H9 (cell line): ENCODE measurements around the gene RTP3. TPM values are rescaled to one million over a fixed set of nuclear protein-coding genes. Genes with fewer than 3 reads are reported as not detected.

Experiments used
- DNase-seq: peaks from one replicate; pipeline ENCODE4 v3.0.0-alpha.2; 2017
- H2AFZ ChIP-seq: one replicate; pipeline ENCODE4 v1.6.1; 2013; ENCODE audit warnings: mild to moderate bottlenecking, low read length, control low read depth, moderate library complexity
- H2AK5ac ChIP-seq: 2 replicates; pipeline ENCODE4 v1.6.1; 2013; ENCODE audit warnings: low read length, control low read depth, mixed read lengths; ENCODE audit not compliant: insufficient read length
- H2BK120ac ChIP-seq: one replicate; pipeline ENCODE4 v1.6.1; 2013; ENCODE audit warnings: low read depth, mild to moderate bottlenecking, low read length, control low read depth, inconsistent platforms; ENCODE audit not compliant: poor library complexity, severe bottlenecking
- H2BK12ac ChIP-seq: 2 replicates; pipeline ENCODE4 v1.6.1; 2013; ENCODE audit warnings: low read length, control low read depth, mixed read lengths, low read depth; ENCODE audit not compliant: insufficient read length
- H2BK15ac ChIP-seq: 2 replicates; pipeline ENCODE4 v1.6.1; 2013; ENCODE audit warnings: low read depth, low read length, control low read depth
- H2BK20ac ChIP-seq: one replicate; pipeline ENCODE4 v1.6.1; 2013; ENCODE audit warnings: low read depth, mild to moderate bottlenecking, low read length, control low read depth, inconsistent platforms; ENCODE audit not compliant: poor library complexity, severe bottlenecking
- H2BK5ac ChIP-seq: 2 replicates; pipeline ENCODE4 v1.6.1; 2013; ENCODE audit warnings: low read length, control low read depth, mixed read lengths; ENCODE audit not compliant: insufficient read length
- H3K14ac ChIP-seq: 2 replicates; pipeline ENCODE4 v1.6.1; 2013; ENCODE audit warnings: low read length, control low read depth; ENCODE audit not compliant: insufficient read depth
- H3K18ac ChIP-seq: 2 replicates; pipeline ENCODE4 v1.6.1; 2013; ENCODE audit warnings: low read depth, mild to moderate bottlenecking, mixed read lengths, low read length, control low read depth; ENCODE audit not compliant: insufficient read length
- H3K23ac ChIP-seq: 2 replicates; pipeline ENCODE4 v1.6.1; 2013; ENCODE audit warnings: low read length, control low read depth, mixed read lengths, low read depth; ENCODE audit not compliant: insufficient read length
- H3K23me2 ChIP-seq: 2 replicates; pipeline ENCODE4 v1.6.1; 2013; ENCODE audit warnings: low read depth, mild to moderate bottlenecking, mixed read lengths, low read length, control low read depth; ENCODE audit not compliant: insufficient read length, poor library complexity, severe bottlenecking
- H3K27ac ChIP-seq: 2 replicates; pipeline ENCODE4 v1.5.1; 2013; ENCODE audit warnings: low read length, control low read depth, mixed read lengths, low read depth; ENCODE audit not compliant: insufficient read length
- H3K27me3 ChIP-seq: 2 replicates; pipeline ENCODE4 v1.6.1; 2013; ENCODE audit warnings: low read length, control low read depth, inconsistent platforms; ENCODE audit not compliant: insufficient read depth
- H3K4ac ChIP-seq: 2 replicates; pipeline ENCODE4 v1.6.1; 2013; ENCODE audit warnings: low read depth, mild to moderate bottlenecking, control low read depth, inconsistent platforms, low read length, moderate library complexity
- H3K4me1 ChIP-seq: 2 replicates; pipeline ENCODE4 v1.6.1; 2013; ENCODE audit warnings: low read length, control low read depth, inconsistent platforms; ENCODE audit not compliant: insufficient read depth
- H3K4me2 ChIP-seq: 2 replicates; pipeline ENCODE4 v1.6.1; 2013; ENCODE audit warnings: low read length, control low read depth, mixed read lengths; ENCODE audit not compliant: insufficient read length, insufficient read depth
- H3K56ac ChIP-seq: 2 replicates; pipeline ENCODE4 v1.6.1; 2013; ENCODE audit warnings: low read depth, mild to moderate bottlenecking, mixed read lengths, low read length, control low read depth; ENCODE audit not compliant: insufficient read length
- H3K79me1 ChIP-seq: 2 replicates; pipeline ENCODE4 v1.6.1; 2013; ENCODE audit warnings: low read depth, mild to moderate bottlenecking, moderate library complexity, low read length, control low read depth, inconsistent platforms; ENCODE audit not compliant: insufficient read depth, poor library complexity, severe bottlenecking
- H3K79me2 ChIP-seq: 2 replicates; pipeline ENCODE4 v1.6.1; 2013; ENCODE audit warnings: low read length, control low read depth, inconsistent platforms; ENCODE audit not compliant: insufficient read depth
- H3K9ac ChIP-seq: 2 replicates; pipeline ENCODE4 v1.6.1; 2013; ENCODE audit warnings: low read length, control low read depth, mixed read lengths; ENCODE audit not compliant: insufficient read length; ENCODE audit errors: extremely low read depth
- H3K9me3 ChIP-seq: one replicate; pipeline ENCODE4 v1.6.1; 2013; ENCODE audit warnings: low read depth, low read length, inconsistent platforms; ENCODE audit not compliant: control insufficient read depth
- H3T11ph ChIP-seq: one replicate; pipeline ENCODE4 v1.6.1; 2013; ENCODE audit warnings: mild to moderate bottlenecking, low read length, control low read depth, inconsistent platforms
- H4K20me1 ChIP-seq: one replicate; pipeline ENCODE4 v1.6.1; 2013; ENCODE audit not compliant: control insufficient read depth, insufficient read length, insufficient read depth
- H4K5ac ChIP-seq: 2 replicates; pipeline ENCODE4 v1.6.1; 2013; ENCODE audit warnings: low read depth, mild to moderate bottlenecking, mixed read lengths, low read length, control low read depth; ENCODE audit not compliant: insufficient read length
- H4K8ac ChIP-seq: replicated peaks from 2 replicates; pipeline ENCODE4 v1.6.1; 2013; ENCODE audit warnings: low read length, control low read depth, mixed read lengths, low read depth; ENCODE audit not compliant: insufficient read length
- H4K91ac ChIP-seq: 2 replicates; pipeline ENCODE4 v1.6.1; 2013; ENCODE audit warnings: low read depth, mild to moderate bottlenecking, moderate library complexity, mixed read lengths, low read length, control low read depth; ENCODE audit not compliant: insufficient read length
- H3K27ac Mint-ChIP-seq, 3 experiments: 2 replicates in 2 of 3; 3 replicates in 1 of 3; pipeline ENCODE4 v1.8.0; 2020 to 2021; ENCODE audit warnings: mixed read lengths in 3 of 3, mild to moderate bottlenecking in 1 of 3, moderate library complexity in 1 of 3
- H3K27me3 Mint-ChIP-seq: 2 replicates; pipeline ENCODE4 v1.8.0; 2021; ENCODE audit warnings: low read depth, mild to moderate bottlenecking, moderate library complexity, mixed read lengths
- H3K36me3 Mint-ChIP-seq, 3 experiments: 2 replicates in 2 of 3; 3 replicates in 1 of 3; pipeline ENCODE4 v1.8.0; 2020 to 2021; ENCODE audit warnings: low read depth in 3 of 3, mixed read lengths in 3 of 3; ENCODE audit not compliant: insufficient read depth in 1 of 3
- H3K4me1 Mint-ChIP-seq, 2 experiments: 2 replicates each; pipeline ENCODE4 v1.8.0; 2020; ENCODE audit warnings: mixed read lengths in 2 of 2
- H3K4me3 Mint-ChIP-seq, 2 experiments: 2 replicates in 1 of 2; 3 replicates in 1 of 2; pipeline ENCODE4 v1.8.0; 2020 to 2021; ENCODE audit warnings: mild to moderate bottlenecking in 2 of 2, mixed read lengths in 2 of 2, moderate library complexity in 1 of 2
- H3K9me3 Mint-ChIP-seq, 2 experiments: 2 replicates in 1 of 2; 3 replicates in 1 of 2; pipeline ENCODE4 v1.8.0; 2020; ENCODE audit warnings: mild to moderate bottlenecking in 2 of 2, mixed read lengths in 2 of 2, moderate library complexity in 1 of 2
- WGBS: extraction: QIAGEN DNeasy Blood & Tissue Kit; methylation state at CpG from one replicate; pipeline ENCODE4 v1.1.7; 2013; ENCODE audit warnings: missing lambda C conversion rate, low lambda C conversion rate, mixed read lengths; ENCODE audit not compliant: insufficient read length; ENCODE audit errors: extremely low coverage; 5-methylcytosine and 5-hydroxymethylcytosine counted together
- total RNA-seq: library from RNA; stranded (reverse); gene quantifications from 2 replicates; pipeline ENCODE4 v1.2.1, GENCODE V29; 2021
- TF ChIP-seq, protein P1 (sequence below): fragments of 200-600 bp; sonication (generic); conservative IDR thresholded peaks from 3 replicates; pipeline ENCODE4 v1.8.0; 2021; ENCODE audit warnings: antibody characterized with exemption, mild to moderate bottlenecking

Gene RTP3
- total RNA-seq, 1 experiment from 2014 or later = not detected

DNA sequence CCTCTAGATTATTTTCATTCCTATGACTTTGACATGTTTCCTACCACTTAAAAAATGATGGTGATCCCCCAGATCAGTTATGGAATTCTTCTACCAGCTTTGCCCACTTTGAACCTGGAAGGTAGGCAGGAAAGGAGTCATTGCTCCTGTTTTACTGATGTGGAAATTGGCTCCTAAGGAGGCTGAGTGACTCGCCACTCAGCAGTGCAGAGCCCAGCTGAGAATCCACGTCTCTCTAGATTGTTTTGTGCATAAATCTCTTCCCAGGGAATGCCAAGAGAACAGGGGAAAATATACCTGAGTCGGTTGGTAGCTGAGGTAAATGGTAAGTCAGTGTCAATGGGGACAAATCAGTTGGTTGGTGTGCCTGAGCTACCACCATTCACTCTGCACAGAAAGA lies 37.7 kb upstream of the RTP3 start:
- no peaks in the 10 kb centered on the region for H3K23me2 ChIP-seq
- H3K4me1 Mint-ChIP-seq = no peaks in the 10 kb centered on the region; a peak in 2 of 4 replicates
- H3K79me2 ChIP-seq = no peaks in the 10 kb centered on the region
- H2BK15ac ChIP-seq = no peak overlapping the region
- H3K9me3 Mint-ChIP-seq = peaks cover 0 to 8% of the 10 kb centered on the region in 2 experiments; a peak in 1 of 5 replicates
- no peak overlapping the region for H2BK20ac ChIP-seq
- no peak overlapping the region for H4K91ac ChIP-seq
- H3K27me3 ChIP-seq = no peaks in the 10 kb centered on the region; the same call in 1 of the 2 replicates
- no peak overlapping the region for H2AFZ ChIP-seq
- no peak overlapping the region for H2AK5ac ChIP-seq
- H3K9ac ChIP-seq = no peak overlapping the region
- TF ChIP-seq, protein P1, sequence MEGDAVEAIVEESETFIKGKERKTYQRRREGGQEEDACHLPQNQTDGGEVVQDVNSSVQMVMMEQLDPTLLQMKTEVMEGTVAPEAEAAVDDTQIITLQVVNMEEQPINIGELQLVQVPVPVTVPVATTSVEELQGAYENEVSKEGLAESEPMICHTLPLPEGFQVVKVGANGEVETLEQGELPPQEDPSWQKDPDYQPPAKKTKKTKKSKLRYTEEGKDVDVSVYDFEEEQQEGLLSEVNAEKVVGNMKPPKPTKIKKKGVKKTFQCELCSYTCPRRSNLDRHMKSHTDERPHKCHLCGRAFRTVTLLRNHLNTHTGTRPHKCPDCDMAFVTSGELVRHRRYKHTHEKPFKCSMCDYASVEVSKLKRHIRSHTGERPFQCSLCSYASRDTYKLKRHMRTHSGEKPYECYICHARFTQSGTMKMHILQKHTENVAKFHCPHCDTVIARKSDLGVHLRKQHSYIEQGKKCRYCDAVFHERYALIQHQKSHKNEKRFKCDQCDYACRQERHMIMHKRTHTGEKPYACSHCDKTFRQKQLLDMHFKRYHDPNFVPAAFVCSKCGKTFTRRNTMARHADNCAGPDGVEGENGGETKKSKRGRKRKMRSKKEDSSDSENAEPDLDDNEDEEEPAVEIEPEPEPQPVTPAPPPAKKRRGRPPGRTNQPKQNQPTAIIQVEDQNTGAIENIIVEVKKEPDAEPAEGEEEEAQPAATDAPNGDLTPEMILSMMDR = no peak
- H3K4me2 ChIP-seq = no peak overlapping the region
- H3K4me3 Mint-ChIP-seq = no peak overlapping the region
- no peak overlapping the region for H3K4ac ChIP-seq
- no peak overlapping the region for H3K27ac Mint-ChIP-seq
- H3K9me3 ChIP-seq = no peaks in the 10 kb centered on the region
- H3K23ac ChIP-seq = no peak overlapping the region
- no peak overlapping the region for H4K5ac ChIP-seq
- H2BK5ac ChIP-seq = no peak overlapping the region
- H3K56ac ChIP-seq = no peak overlapping the region
- no CpG with 5 or more reads among the region's 3 CpGs for WGBS
- no peak overlapping the region for H3K18ac ChIP-seq
- H3K36me3 Mint-ChIP-seq = no peaks in the 10 kb centered on the region
- H2BK120ac ChIP-seq = no peak overlapping the region
- no peak overlapping the region for H3K27ac ChIP-seq
- no peak overlapping the region for H3T11ph ChIP-seq
- no peak overlapping the region for H3K14ac ChIP-seq
- peaks cover 16% of the 10 kb centered on the region for H3K27me3 Mint-ChIP-seq
- H4K20me1 ChIP-seq = no peaks in the 10 kb centered on the region
- H2BK12ac ChIP-seq = no peak overlapping the region
- peak; percentile 2 for DNase-seq
- no peaks in the 10 kb centered on the region for H3K4me1 ChIP-seq
- H4K8ac ChIP-seq = no peak overlapping the region
- no peaks in the 10 kb centered on the region for H3K79me1 ChIP-seq
